GM12892 (cell line): ENCODE results near the gene XYLT2.

Source experiments
- DNase-seq: peaks from one replicate; pipeline ENCODE4 v3.0.0; 2011; ENCODE audit not compliant: insufficient read length
- FAIRE-seq: peaks from 2 replicates; lab custom pipeline; 2011; peaks lifted over from hg19 to GRCh38; lab: Jason Lieb, UNC
- POLR2A ChIP-seq: IDR thresholded peaks from 2 replicates; pipeline ENCODE4 v1.6.1; 2011; ENCODE audit warnings: low read depth, low read length, control low read depth
- POLR2AphosphoS5 ChIP-seq: IDR thresholded peaks from 2 replicates; pipeline ENCODE4 v1.6.1; 2011; ENCODE audit warnings: low read depth, low read length, control low read depth
- TAF1 ChIP-seq: IDR thresholded peaks from 2 replicates; pipeline ENCODE4 v1.6.1; 2011; ENCODE audit warnings: low read depth, mild to moderate bottlenecking, control low read depth, low read length, borderline replicate concordance

XYLT2 gene

DNA sequence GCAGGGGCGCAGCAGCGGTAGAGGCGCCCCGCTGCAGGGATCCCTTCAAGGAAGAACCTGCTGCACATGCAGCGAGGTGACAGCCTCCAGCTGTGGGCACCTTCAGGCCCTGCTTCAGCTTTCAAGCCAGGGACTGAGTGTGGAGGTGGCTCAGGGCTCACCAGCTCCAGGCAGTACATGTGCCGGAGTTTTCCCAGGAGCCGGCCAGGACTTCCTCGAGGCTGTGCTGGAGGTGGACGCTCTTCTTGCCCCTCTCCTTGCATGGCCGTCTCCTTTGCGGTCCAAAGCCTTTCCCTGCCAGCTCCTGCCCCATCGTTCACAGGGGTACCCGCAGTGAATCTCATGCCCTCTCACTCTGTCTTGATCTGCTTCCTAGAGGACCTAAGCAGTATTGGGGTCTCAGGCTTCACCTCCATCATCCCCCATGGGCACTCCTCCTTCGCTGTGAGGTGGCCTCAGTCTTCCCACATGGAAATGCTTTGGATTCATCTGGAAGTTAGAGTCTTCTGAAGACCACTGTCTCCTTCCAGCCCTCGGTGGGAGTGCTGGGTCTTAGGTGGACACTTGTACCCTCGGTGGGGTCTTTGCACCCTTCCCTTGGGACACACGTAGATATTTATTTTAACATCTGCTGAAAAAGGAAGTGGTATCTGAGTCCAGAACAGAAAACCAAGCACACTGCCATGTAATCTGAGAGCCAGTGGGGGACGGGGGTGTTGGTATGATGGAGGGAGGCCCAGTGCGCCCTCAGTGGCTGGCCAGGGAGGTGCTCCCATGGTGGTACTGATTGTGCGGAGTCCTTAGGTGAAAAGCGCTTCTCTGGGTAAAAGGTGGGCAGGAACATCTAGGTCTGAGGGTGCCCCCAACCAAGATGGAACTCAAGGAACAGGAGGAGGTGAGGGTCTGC is 7.0 kb downstream of the XYLT2 start:
- DNase-seq (no peak), FAIRE-seq (no peak)
- no peak for TF ChIP-seq POLR2AphosphoS5
- no peak for TF ChIP-seq TAF1
- no peak for TF ChIP-seq POLR2A

DNA sequence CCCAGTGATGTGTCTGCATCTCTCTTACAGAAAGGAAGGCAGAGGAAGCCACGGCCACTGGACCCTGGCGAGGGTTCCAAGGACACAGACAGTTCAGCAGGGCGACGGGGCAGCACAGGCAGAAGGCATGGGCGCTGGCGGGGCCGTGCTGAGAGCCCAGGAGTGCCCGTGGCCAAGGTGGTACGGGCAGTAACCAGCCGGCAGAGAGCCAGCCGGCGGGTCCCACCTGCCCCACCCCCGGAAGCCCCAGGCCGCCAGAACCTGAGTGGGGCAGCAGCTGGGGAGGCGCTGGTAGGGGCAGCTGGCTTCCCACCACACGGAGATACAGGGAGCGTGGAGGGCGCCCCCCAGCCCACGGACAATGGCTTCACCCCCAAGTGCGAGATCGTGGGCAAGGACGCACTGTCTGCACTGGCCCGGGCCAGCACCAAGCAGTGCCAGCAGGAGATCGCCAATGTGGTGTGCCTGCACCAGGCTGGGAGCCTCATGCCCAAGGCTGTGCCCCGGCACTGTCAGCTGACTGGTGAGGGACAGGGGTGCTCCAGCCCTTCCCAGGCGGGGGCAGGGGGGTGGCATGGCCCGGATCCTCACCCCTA is 7.8 kb downstream of the XYLT2 start:
- FAIRE-seq = no peak
- TF ChIP-seq POLR2A = no peak
- TF ChIP-seq TAF1 = no peak
- TF ChIP-seq POLR2AphosphoS5 = no peak

DNA sequence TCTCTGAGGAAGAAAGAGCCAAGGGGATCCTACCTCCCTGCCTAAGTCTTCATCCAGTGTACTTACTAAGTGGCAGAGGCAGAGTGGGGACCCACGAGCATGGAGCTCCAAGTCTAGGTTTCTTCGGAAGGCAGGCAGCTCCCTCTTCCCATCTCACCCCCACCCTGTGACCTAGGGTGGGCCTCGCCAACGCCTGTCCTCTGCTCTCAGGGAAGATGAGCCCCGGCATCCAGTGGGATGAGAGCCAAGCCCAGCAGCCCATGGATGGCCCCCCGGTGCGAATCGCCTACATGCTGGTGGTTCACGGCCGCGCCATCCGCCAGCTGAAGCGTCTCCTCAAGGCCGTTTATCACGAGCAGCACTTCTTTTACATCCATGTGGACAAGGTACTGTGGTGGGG is 8.3 kb downstream of the XYLT2 start:
- no peak for FAIRE-seq
- DNase-seq = no peak
- TF ChIP-seq POLR2A (no peak), TAF1 (no peak), POLR2AphosphoS5 (no peak)

More for the DNA sequence above, 7.8 kb downstream of the XYLT2 start:
- no peak for DNase-seq

DNA sequence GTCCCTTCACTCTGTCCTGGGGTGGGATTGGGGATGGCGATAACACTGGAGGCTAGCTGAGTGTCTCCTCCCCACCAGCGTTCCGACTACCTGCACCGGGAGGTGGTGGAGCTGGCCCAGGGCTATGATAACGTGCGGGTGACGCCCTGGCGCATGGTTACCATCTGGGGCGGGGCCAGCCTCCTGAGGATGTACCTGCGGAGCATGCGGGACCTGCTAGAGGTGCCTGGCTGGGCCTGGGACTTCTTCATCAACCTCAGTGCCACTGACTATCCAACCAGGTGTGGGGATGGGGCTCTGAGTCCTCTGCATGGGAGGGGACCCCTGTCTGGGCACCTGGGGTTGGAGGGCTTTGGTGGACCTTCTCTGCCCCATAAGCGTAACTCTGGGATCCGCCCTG is 8.8 kb downstream of the XYLT2 start:
- DNase-seq = no peak
- TF ChIP-seq POLR2A (no peak), POLR2AphosphoS5 (no peak), TAF1 (no peak)
- FAIRE-seq = no peak

DNA sequence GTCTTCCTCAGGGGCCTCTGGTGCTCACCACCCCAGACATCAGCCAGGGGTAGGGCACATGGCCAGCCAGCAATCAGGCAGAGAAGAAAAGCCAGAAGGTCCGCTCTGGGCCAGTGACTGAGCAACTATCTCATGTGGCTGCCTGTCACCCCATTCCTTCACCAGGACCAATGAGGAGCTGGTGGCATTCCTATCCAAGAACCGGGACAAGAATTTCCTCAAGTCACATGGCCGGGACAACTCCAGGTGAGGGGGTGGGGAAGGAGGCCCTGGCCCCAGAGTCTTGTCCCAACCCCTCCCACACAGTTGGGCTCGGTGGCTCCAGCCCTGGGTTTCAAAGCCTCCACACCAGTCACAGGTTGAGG is 9.4 kb downstream of the XYLT2 start:
- no peak for DNase-seq
- TF ChIP-seq POLR2A = no peak
- no peak for FAIRE-seq

DNA sequence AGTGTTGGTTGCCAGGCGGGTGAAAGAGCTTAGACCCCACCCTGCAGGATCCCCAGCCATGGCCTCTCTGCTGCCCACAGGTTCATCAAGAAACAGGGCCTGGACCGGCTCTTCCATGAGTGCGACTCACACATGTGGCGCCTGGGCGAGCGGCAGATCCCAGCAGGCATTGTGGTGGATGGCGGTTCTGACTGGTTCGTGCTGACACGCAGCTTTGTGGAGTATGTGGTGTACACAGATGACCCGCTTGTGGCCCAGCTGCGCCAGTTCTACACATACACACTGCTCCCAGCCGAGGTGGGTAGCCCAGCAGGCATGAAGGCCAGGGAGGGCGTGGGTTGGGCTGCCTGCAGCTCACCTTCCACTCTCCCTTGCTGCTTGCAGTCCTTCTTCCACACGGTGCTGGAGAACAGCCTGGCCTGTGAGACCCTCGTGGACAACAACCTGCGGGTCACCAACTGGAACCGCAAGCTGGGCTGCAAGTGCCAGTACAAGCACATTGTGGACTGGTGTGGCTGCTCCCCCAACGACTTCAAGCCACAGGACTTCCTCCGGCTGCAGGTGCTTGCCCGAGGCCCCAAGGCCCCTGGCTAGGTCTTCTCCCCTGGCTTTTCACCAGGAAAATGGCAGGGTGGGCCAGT is 9.9 kb downstream of the XYLT2 start:
- no peak for DNase-seq
- TF ChIP-seq TAF1 (no peak), POLR2A (no peak), POLR2AphosphoS5 (no peak)
- FAIRE-seq = no peak

DNA sequence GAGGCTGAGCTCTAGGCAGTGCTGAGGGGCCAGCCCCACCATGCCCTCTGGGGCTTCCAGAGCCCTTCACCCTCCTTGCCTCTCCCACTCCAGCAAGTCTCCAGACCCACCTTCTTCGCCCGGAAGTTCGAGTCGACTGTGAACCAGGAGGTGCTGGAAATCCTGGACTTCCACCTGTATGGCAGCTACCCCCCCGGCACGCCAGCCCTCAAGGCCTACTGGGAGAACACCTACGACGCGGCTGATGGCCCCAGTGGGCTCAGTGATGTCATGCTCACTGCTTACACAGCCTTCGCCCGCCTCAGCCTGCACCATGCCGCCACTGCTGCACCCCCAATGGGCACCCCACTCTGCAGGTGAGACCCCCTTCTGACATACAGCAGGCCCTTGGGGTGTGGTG is 10.5 kb downstream of the XYLT2 start:
- TF ChIP-seq POLR2A (no peak), POLR2AphosphoS5 (no peak), TAF1 (no peak)
- no peak for FAIRE-seq

DNA sequence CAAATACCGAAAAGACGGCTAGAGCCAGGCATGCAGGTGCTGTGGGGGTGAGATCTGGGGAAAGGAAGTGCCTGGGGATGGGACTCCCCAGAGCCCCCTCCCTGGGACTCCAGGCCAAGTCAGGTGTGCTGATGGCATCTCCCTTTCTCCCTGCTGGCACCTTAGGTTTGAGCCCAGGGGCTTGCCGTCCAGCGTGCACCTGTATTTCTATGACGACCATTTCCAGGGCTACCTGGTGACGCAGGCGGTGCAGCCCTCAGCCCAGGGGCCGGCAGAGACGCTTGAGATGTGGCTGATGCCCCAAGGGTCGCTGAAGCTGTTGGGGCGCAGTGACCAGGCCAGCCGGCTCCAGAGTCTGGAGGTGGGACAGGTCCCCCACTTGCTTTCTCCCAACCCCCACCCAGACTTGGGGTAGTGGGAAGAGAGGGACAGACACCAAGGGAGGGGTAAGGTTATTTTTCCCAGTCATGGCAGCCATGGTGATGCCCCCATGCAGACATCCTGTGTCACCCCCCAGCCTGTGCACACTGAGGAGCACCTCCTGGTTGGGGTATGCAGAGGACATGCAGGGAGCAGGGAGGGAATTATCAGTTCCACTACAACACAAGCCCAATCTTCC is 11.1 kb downstream of the XYLT2 start:
- DNase-seq = no peak
- TF ChIP-seq POLR2A (no peak), TAF1 (no peak), POLR2AphosphoS5 (no peak)
- no peak for FAIRE-seq

More for the DNA sequence above, 10.5 kb downstream of the XYLT2 start:
- DNase-seq = no peak

DNA sequence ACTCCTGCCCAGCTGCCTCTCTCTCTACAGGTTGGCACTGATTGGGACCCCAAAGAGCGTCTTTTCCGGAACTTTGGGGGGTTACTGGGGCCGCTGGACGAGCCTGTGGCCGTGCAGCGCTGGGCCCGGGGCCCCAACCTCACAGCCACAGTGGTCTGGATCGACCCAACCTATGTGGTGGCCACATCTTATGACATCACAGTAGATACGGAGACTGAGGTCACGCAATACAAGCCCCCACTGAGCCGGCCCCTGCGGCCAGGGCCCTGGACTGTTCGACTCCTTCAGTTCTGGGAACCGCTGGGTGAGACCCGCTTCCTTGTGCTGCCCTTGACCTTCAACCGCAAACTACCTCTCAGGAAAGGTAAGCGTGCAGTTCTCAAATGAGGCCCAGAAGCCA is 12.3 kb downstream of the XYLT2 start:
- TF ChIP-seq TAF1 = no peak
- no peak for DNase-seq
- FAIRE-seq = no peak

DNA sequence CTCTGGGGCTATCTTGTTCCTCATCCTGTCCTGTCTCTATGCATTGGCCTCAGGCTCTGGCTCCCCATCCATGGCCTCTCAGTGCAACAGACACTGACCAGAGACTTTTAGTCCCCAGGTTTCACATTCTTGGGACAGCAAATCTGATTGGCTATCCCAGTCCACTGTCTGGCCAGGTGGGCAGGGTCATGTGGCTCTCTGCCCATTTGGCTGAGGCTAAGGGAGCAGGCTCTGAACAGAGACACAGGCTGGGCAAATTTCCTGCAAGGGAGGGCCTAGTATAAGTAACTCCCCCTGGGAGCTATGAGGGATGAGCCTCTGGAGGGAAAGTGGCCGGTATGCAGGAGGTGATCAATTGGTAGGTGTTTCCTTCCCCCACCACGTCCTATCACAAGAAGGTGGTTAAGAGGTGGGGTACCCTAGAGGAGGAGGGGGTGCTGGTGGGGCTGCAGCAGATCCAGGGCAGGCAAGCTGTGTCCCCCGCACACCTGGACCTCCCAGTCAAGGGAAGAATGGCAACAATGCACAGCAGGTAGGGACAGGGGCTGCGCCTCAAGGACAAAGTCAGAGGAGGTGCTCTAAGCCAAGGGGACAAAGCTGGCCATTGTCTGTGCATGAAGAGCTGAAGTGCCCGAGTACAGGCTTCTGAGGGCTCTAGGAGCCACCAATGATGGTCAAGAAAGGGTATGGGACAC is 13.2 kb downstream of the XYLT2 start:
- FAIRE-seq (no peak), DNase-seq (no peak)
- TF ChIP-seq POLR2A = no peak
- no peak for TF ChIP-seq TAF1
- no peak for TF ChIP-seq POLR2AphosphoS5

DNA sequence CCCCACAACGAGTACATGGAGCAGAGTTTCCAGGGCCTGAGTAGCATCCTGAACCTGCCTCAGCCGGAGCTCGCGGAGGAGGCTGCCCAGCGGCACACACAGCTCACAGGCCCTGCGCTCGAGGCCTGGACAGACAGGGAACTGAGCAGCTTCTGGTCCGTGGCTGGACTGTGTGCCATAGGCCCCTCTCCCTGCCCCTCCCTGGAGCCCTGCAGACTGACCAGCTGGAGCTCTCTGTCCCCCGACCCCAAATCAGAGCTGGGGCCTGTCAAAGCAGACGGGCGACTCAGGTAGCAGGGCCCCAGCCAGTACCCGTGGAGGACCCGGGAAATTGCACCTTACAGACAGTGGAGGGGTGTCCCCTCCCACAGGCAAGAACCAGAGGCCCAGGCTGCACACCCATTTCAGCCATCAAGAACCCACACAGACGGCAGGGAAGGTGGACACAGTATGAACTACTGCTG is 14.1 kb downstream of the XYLT2 start:
- no peak for DNase-seq
- no peak for TF ChIP-seq POLR2A
- TF ChIP-seq TAF1 = no peak
- no peak for TF ChIP-seq POLR2AphosphoS5
- no peak for FAIRE-seq
